Urinary bladder (tissue), 4 donors: ENCODE data around the gene PKD1L1. TPM values are rescaled to one million over a fixed set of nuclear protein-coding genes. Genes with fewer than 3 reads are reported as not detected.

Experiments used
- DNase-seq: peaks from one replicate; pipeline ENCODE4 v3.0.0-alpha.2; 2015; ENCODE audit errors: extremely low spot score
- H3K27ac ChIP-seq: one replicate; pipeline ENCODE4 v1.5.1; 2013; ENCODE audit warnings: low read depth, mild to moderate bottlenecking, moderate library complexity
- H3K36me3 ChIP-seq: one replicate; pipeline ENCODE4 v1.6.1; 2013; ENCODE audit warnings: mild to moderate bottlenecking, moderate library complexity; ENCODE audit not compliant: insufficient read depth
- H3K4me1 ChIP-seq: one replicate; pipeline ENCODE4 v1.6.1; 2013; ENCODE audit warnings: mild to moderate bottlenecking, moderate library complexity; ENCODE audit not compliant: insufficient read depth
- H3K4me3 ChIP-seq: one replicate; pipeline ENCODE4 v1.5.1; 2013; ENCODE audit warnings: low read depth, low read length
- whole genome bisulfite sequencing: extraction: QIAGEN DNeasy Blood & Tissue Kit; methylation state at CpG from one replicate; pipeline ENCODE4 v1.1.7; 2013; 5-methylcytosine and 5-hydroxymethylcytosine counted together
- polyA plus RNA-seq: library from polyadenylated mRNA; stranded (reverse); fragments of 200-250 nt; gene quantifications from one replicate; pipeline ENCODE4 v1.2.3, GENCODE V29; 2013
- total RNA-seq: library from RNA; depleted of rRNA; stranded (reverse); fragments of >200 nt; gene quantifications from one replicate; pipeline ENCODE4 v1.2.3, GENCODE V29; 2014
- donor health status: healthy with polysubstance abuse.
- donor health status: healthy.

PKD1L1 gene
- total and polyA plus RNA-seq, 2 donors: 0.19 to 1.3 TPM

GRCh38 chr7:47890606-47891005 is 57.7 kb downstream of the PKD1L1 start:
- DNase-seq: no peak
- Histone ChIP-seq H3K4me3 (no peak overlapping the region), H3K36me3 (no peaks in the 10 kb centered on the region), H3K4me1 (no peaks in the 10 kb centered on the region), H3K27ac (no peak overlapping the region)
- WGBS: 94% methylated on average over 9 of the region's 9 CpGs

DNA sequence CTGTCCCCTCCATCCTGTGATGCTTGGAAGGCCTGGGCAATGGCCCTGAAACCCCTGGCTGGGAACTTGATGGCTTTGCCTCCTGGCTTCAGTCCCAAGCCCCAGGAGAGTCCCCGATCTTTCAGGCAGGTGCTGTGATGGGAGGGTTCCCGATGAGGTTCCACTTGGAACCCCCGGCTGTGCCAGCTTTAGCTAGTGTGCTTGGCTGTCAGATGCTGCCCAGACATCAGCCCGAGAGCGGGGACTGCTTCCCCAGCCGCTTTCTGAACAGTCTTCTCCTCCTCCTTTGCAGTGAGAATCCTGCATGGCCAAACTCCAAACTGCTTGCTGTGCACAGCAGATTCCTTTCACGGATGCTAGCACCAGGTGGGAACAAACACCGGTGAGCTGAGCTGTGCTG is 58.1 kb downstream of the PKD1L1 start:
- 86% methylated on average over 8 of the region's 8 CpGs for WGBS
- no peaks in the 10 kb centered on the region for H3K4me1 ChIP-seq
- no peak overlapping the region for H3K27ac ChIP-seq
- no peak for DNase-seq
- no peak overlapping the region for H3K4me3 ChIP-seq
- H3K36me3 ChIP-seq: no peaks in the 10 kb centered on the region

DNA sequence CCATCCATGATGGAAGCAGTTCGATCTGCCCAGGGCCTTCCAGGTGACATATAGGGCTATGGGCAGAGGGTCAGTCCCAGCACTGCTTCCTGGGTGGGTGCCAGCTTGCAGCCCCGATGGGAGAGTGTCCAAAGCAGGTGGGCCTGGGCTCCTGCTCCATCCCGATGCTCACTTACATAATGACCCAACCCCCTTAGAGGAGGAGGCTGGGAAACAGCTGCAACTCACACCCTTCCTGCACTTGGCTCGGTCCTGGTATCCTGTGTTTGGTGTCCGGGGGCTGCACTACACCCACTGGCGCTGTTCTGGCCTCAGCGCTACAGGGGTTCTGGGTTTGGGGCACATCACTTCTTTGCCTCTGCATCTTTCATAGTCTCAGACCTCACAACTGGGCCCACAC is 58.5 kb downstream of the PKD1L1 start:
- no peaks in the 10 kb centered on the region for H3K36me3 ChIP-seq
- WGBS: 81% methylated on average over 7 of the region's 7 CpGs
- no peak overlapping the region for H3K4me3 ChIP-seq
- no peak for DNase-seq
- H3K4me1 ChIP-seq: no peaks in the 10 kb centered on the region
- no peak overlapping the region for H3K27ac ChIP-seq

DNA sequence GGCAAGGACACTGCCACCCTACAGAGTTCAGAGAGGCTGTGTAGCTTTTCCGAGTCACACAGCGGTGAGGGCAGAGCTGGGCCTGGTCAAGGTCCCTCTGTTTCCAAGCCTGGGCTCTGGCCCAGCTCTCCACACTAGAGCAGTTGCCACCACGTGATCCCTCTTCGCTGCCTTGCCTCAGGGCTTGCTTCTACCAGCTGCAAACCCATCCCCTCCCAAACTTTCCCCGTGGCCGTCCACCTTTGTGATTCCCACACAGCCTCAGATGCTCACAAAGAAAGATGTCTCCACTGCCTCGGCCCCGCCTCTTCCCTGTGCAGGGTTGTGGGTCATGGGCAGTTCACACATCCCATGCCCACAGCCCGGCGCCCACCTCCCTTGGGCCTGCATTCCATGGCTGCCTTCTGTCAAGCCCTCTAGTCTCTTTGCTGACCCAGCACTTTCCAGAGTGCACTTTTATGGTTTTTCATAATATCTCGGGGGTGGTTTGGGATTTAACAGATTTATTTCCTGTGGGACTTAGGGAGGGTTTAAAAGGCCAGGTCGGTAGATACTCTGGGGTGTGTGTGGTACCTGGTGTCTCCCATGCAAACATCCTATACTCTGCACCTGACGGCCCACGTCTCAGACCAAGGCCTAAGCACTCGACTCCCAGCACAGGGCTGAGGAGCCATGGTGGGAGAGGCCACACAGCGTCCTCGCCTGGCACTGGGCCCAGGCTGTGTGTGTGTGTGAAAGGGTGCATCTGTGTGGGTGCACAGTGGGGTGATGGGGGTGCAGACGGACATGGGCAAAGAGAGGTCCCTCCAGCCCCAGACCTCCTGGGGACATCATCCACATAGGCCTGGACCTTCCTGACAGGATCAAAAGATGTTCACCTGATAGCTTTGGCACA is 59.6 kb downstream of the PKD1L1 start:
- Histone ChIP-seq H3K4me1 (no peaks in the 10 kb centered on the region), H3K36me3 (no peaks in the 10 kb centered on the region), H3K27ac (no peak overlapping the region), H3K4me3 (no peak overlapping the region)
- no peak for DNase-seq
- WGBS: 71% methylated on average over 18 of the region's 18 CpGs

GRCh38 chr7:47887016-47887640 is 61.1 kb downstream of the PKD1L1 start:
- no peaks in the 10 kb centered on the region for H3K36me3 ChIP-seq
- WGBS: 90% methylated on average over 7 of the region's 7 CpGs
- no peak for DNase-seq
- no peak overlapping the region for H3K4me3 ChIP-seq
- no peak overlapping the region for H3K27ac ChIP-seq
- H3K4me1 ChIP-seq: no peaks in the 10 kb centered on the region

- WGBS: 80% methylated on average over 12 of the region's 12 CpGs
- Histone ChIP-seq H3K4me1 (no peaks in the 10 kb centered on the region), H3K4me3 (no peak overlapping the region), H3K27ac (no peak overlapping the region), H3K36me3 (no peaks in the 10 kb centered on the region)
- DNase-seq: no peak
Measured at GRCh38 chr7:47885987-47886811, 62.1 kb downstream of the PKD1L1 start.

GRCh38 chr7:47885309-47885986 is 62.8 kb downstream of the PKD1L1 start:
- WGBS: 75% methylated on average over 10 of the region's 10 CpGs
- H3K4me1 ChIP-seq: no peaks in the 10 kb centered on the region
- no peak overlapping the region for H3K27ac ChIP-seq
- H3K4me3 ChIP-seq: no peak overlapping the region
- DNase-seq: no peak
- H3K36me3 ChIP-seq: no peaks in the 10 kb centered on the region

GRCh38 chr7:47884675-47885074 is 63.6 kb downstream of the PKD1L1 start:
- Histone ChIP-seq H3K27ac (no peak overlapping the region), H3K4me1 (no peaks in the 10 kb centered on the region), H3K36me3 (no peaks in the 10 kb centered on the region), H3K4me3 (no peak overlapping the region)
- WGBS: 60% methylated on average over 2 of the region's 2 CpGs
- DNase-seq: no peak

- no peak for DNase-seq
- H3K36me3 ChIP-seq: no peaks in the 10 kb centered on the region
- WGBS: 86% methylated on average over 3 of the region's 3 CpGs
Measured at GRCh38 chr7:47882635-47883034, 65.6 kb downstream of the PKD1L1 start.

DNA sequence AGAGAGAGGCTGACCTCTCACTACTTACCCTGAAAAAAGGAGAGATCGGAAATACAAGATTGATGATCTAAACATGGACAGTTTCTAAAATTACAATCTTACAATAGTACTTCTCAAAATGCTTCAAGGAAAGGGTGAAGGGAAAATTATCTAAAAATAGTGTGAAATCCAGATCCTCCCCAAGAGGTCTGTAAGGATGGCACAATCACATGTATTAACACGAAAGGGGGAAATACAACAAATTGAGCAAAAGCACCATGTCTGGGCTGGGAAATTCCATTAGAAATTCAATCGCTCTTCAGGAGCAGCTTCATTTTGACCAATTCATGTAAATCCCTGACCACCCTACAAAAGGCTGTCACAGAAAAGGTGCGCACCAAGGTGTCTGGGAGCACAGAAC is 67.0 kb downstream of the PKD1L1 start:
- H3K4me3 ChIP-seq: no peak overlapping the region
- no peak for DNase-seq
- H3K4me1 ChIP-seq: no peaks in the 10 kb centered on the region
- WGBS: 82% methylated on average over 4 of the region's 4 CpGs
- H3K36me3 ChIP-seq: no peaks in the 10 kb centered on the region
- no peak overlapping the region for H3K27ac ChIP-seq

More at GRCh38 chr7:47882635-47883034, 65.6 kb downstream of the PKD1L1 start:
- no peak overlapping the region for H3K4me3 ChIP-seq
- no peak overlapping the region for H3K27ac ChIP-seq
- no peaks in the 10 kb centered on the region for H3K4me1 ChIP-seq

GRCh38 chr7:47878662-47879061 is 69.6 kb downstream of the PKD1L1 start:
- Histone ChIP-seq H3K36me3 (no peaks in the 10 kb centered on the region), H3K27ac (no peak overlapping the region), H3K4me3 (no peak overlapping the region), H3K4me1 (no peaks in the 10 kb centered on the region)
- no peak for DNase-seq
- 40% methylated on average over 4 of the region's 4 CpGs for WGBS

DNA sequence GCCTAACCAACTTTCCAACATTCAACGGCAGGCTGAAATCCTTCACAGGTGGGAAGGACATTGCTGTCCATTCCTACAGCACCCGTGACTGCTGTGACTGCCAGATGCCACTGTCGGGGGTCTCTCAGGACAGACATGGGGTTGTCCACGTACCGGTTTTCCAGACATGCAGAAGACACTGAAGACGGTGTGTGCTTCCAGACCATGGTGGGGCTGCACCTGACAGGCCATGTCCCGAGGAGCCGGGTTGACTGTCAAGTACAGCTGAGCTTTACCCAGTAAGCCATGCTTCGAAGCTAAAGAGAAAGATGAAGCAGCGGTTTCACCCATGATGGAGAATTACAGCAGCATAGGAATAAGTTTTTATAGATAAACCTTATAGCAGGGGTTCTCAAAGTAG is 70.9 kb downstream of the PKD1L1 start:
- Histone ChIP-seq H3K4me1 (no peaks in the 10 kb centered on the region), H3K4me3 (no peak overlapping the region), H3K36me3 (no peaks in the 10 kb centered on the region), H3K27ac (no peak overlapping the region)
- DNase-seq: no peak
- 93% methylated on average over 10 of the region's 10 CpGs for WGBS

- H3K36me3 ChIP-seq: no peaks in the 10 kb centered on the region
- no peak for DNase-seq
- no peak overlapping the region for H3K27ac ChIP-seq
- no peak overlapping the region for H3K4me3 ChIP-seq
- no peaks in the 10 kb centered on the region for H3K4me1 ChIP-seq
- 81% methylated on average over 2 of the region's 2 CpGs for WGBS
Measured at GRCh38 chr7:47875998-47876744, 72.1 kb downstream of the PKD1L1 start.
